ENCODE measurements around the gene MAGI2. TPM values are rescaled to one million over a fixed set of nuclear protein-coding genes. Genes with fewer than 3 reads are reported as not detected.

Gene MAGI2
- total RNA-seq, 1 experiment from 2014 or later: 0.34 TPM

DNA sequence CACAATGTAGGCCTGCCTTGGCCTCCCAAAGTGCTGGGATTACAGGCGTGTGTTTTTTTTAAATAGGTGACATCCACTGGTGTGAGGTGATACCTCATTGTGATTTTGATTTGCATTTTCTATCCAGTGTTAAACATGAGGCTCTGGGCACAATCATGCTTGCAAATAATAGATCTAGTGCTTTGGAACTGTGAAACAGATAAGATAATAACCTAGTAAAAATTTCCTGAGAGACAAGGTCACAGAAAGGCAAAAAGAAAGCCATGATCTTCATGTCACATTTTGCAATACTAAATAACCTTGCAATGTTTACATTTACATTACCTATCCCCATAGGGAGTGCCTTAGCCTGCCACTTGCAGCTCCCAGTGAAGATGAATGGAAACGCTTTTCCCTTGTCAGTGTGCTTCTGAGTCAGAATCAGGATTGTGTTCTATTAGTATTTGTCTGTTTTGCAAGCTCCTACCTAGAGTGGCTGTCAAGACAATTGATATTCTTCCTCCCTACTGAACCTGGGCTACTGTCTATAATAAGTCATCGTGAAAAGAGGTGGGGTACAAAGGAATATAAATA is 1398.4 kb downstream of the MAGI2 start:
- H3K27ac ChIP-seq (ENCODE audit: low read depth, low read length, poor library complexity, severe bottlenecking): no peak overlapping the region
- no peak overlapping the region for H3K4me3 ChIP-seq (ENCODE audit: low read depth, low read length, poor library complexity, severe bottlenecking)
- no TSS peak for BruUV-seq (replicated peaks)
- no peak for DNase-seq (ENCODE audit: low spot score)
- H3K27me3 ChIP-seq (replicated peaks; ENCODE audit: insufficient read depth, low read depth, low read length, poor library complexity): peaks cover 7% of the 10 kb centered on the region
- no peaks in the 10 kb centered on the region for H3K9me3 ChIP-seq (ENCODE audit: low read depth, low read length, poor library complexity, severe bottlenecking)
- no peak for TF ChIP-seq EZH2 (IDR thresholded peaks at IDR 0.05; ENCODE audit: borderline replicate concordance, low read depth, low read length, poor library complexity, severe bottlenecking)
- TF ChIP-seq, protein P1, sequence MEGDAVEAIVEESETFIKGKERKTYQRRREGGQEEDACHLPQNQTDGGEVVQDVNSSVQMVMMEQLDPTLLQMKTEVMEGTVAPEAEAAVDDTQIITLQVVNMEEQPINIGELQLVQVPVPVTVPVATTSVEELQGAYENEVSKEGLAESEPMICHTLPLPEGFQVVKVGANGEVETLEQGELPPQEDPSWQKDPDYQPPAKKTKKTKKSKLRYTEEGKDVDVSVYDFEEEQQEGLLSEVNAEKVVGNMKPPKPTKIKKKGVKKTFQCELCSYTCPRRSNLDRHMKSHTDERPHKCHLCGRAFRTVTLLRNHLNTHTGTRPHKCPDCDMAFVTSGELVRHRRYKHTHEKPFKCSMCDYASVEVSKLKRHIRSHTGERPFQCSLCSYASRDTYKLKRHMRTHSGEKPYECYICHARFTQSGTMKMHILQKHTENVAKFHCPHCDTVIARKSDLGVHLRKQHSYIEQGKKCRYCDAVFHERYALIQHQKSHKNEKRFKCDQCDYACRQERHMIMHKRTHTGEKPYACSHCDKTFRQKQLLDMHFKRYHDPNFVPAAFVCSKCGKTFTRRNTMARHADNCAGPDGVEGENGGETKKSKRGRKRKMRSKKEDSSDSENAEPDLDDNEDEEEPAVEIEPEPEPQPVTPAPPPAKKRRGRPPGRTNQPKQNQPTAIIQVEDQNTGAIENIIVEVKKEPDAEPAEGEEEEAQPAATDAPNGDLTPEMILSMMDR (conservative IDR thresholded peaks at IDR 0.05; ENCODE audit: low read depth, low read length): no peak
- ChIA-PET POLR2A (ENCODE audit: low non-redundant PET) (no interaction called here), CTCF (no interaction called here)
- H3K36me3 ChIP-seq (ENCODE audit: insufficient read depth, low read length, poor library complexity, severe bottlenecking): no peaks in the 10 kb centered on the region
- H3K4me1 ChIP-seq (ENCODE audit: insufficient read depth, low read length, poor library complexity, severe bottlenecking): no peaks in the 10 kb centered on the region
- intact Hi-C loops (cut with micrococcal nuclease; ENCODE audit: unreplicated experiment): no loop called here

DNA sequence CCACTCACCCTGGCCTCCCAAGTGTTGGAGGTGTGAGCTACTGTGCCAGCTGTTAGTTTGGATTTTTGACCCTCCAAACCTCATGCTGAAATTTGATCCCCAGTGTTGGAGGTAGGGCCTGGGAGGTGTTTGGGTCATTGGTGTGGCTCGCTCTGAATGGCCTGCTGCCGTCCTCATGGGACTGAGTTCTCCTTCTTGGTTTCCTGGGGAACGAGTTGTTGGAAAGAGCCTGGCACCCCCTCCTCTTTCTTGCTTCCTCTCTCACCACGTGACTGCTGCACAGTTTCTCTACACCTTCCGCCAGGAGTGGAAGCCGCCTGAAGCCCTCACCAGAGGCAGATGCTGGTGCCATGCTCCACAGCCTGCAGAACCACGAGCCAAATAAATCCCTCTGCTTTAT is 1401.4 kb downstream of the MAGI2 start:
- BruUV-seq (replicated peaks): no TSS peak
- no peak overlapping the region for H3K4me3 ChIP-seq (ENCODE audit: low read depth, low read length, poor library complexity, severe bottlenecking)
- no peaks in the 10 kb centered on the region for H3K4me1 ChIP-seq (ENCODE audit: insufficient read depth, low read length, poor library complexity, severe bottlenecking)
- TF ChIP-seq, protein P1 (conservative IDR thresholded peaks at IDR 0.05; ENCODE audit: low read depth, low read length): no peak
- no peak for TF ChIP-seq EZH2 (IDR thresholded peaks at IDR 0.05; ENCODE audit: borderline replicate concordance, low read depth, low read length, poor library complexity, severe bottlenecking)
- intact Hi-C loops (cut with micrococcal nuclease; ENCODE audit: unreplicated experiment): no loop called here
- no peak overlapping the region for H3K27ac ChIP-seq (ENCODE audit: low read depth, low read length, poor library complexity, severe bottlenecking)
- no peaks in the 10 kb centered on the region for H3K27me3 ChIP-seq (replicated peaks; ENCODE audit: insufficient read depth, low read depth, low read length, poor library complexity)
- no peak for DNase-seq (ENCODE audit: low spot score)
- ChIA-PET POLR2A (ENCODE audit: low non-redundant PET) (no interaction called here), CTCF (no interaction called here)
- H3K9me3 ChIP-seq (ENCODE audit: low read depth, low read length, poor library complexity, severe bottlenecking): no peaks in the 10 kb centered on the region
- H3K36me3 ChIP-seq (ENCODE audit: insufficient read depth, low read length, poor library complexity, severe bottlenecking): no peaks in the 10 kb centered on the region

DNA sequence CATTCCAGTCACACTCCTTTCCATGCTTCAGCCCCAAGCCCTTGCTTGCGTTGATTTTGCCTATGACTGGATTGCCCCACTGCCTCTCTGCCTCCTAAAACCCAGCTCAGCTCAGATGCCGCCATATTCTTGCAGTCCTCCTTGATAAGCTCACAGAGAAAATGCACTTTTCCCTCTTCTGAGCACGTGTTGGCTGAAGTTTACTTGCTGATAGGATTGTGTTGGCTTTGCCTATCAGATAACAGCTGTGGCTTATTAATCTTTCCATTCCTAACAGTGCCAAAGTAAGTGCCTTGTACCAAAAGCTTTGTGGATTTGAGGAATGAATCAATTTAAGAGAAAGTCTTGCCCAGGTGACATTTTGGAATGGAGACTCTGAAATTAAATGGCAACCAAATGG is 1405.7 kb downstream of the MAGI2 start:
- DNase-seq (ENCODE audit: low spot score): no peak
- BruUV-seq (replicated peaks): no TSS peak
- no peak overlapping the region for H3K27ac ChIP-seq (ENCODE audit: low read depth, low read length, poor library complexity, severe bottlenecking)
- no peaks in the 10 kb centered on the region for H3K9me3 ChIP-seq (ENCODE audit: low read depth, low read length, poor library complexity, severe bottlenecking)
- no peaks in the 10 kb centered on the region for H3K4me1 ChIP-seq (ENCODE audit: insufficient read depth, low read length, poor library complexity, severe bottlenecking)
- CTCF ChIA-PET: no interaction called here
- intact Hi-C loops (cut with micrococcal nuclease; ENCODE audit: unreplicated experiment): no loop called here
- no peaks in the 10 kb centered on the region for H3K27me3 ChIP-seq (replicated peaks; ENCODE audit: insufficient read depth, low read depth, low read length, poor library complexity)
- no peak overlapping the region for H3K4me3 ChIP-seq (ENCODE audit: low read depth, low read length, poor library complexity, severe bottlenecking)
- no peaks in the 10 kb centered on the region for H3K36me3 ChIP-seq (ENCODE audit: insufficient read depth, low read length, poor library complexity, severe bottlenecking)
- TF ChIP-seq EZH2 (IDR thresholded peaks at IDR 0.05; ENCODE audit: borderline replicate concordance, low read depth, low read length, poor library complexity, severe bottlenecking): no peak
- TF ChIP-seq, protein P1 (conservative IDR thresholded peaks at IDR 0.05; ENCODE audit: low read depth, low read length): no peak
- POLR2A ChIA-PET (ENCODE audit: low non-redundant PET): no interaction called here

All from A673 (cell line).